HG03064 (cell line): ENCODE measurements around the gene FASN.
A peak's percentile ranks its signal among the peaks of the same experiment; 100 is the strongest.
"Not testable (repeated sequence)": the region's sequence is repeated elsewhere in the genome, so short reads cannot be mapped to it uniquely, and the experiment has no call there.

Experiments
- ATAC-seq: cut with Tn5 transposase; IDR thresholded peaks from one replicate; pipeline ENCODE4 v1.9.1; 2021; ENCODE audit warnings: low read depth; ENCODE audit not compliant: unreplicated experiment

Gene FASN

GRCh38 chr17:82047914-82048570 is 50.0 kb downstream of the FASN start:
- ATAC-seq, result no peak

- no peak for ATAC-seq
Measured at GRCh38 chr17:82047379-82047778, 50.7 kb downstream of the FASN start.

- no peak for ATAC-seq
Measured at GRCh38 chr17:82046903-82047302, 51.1 kb downstream of the FASN start.

- ATAC-seq, result no peak
Measured at GRCh38 chr17:82045936-82046484, 52.0 kb downstream of the FASN start.

- ATAC-seq, result no peak
Measured at GRCh38 chr17:82043507-82043906, 54.5 kb downstream of the FASN start.

GRCh38 chr17:82042649-82043048 is 55.4 kb downstream of the FASN start:
- ATAC-seq, result no peak

GRCh38 chr17:82041144-82041814 is 56.8 kb downstream of the FASN start:
- ATAC-seq, result no peak

GRCh38 chr17:82039695-82040299 is 58.2 kb downstream of the FASN start:
- no peak for ATAC-seq

GRCh38 chr17:82038796-82039409 is 59.1 kb downstream of the FASN start:
- not testable (repeated sequence) for ATAC-seq

GRCh38 chr17:82037889-82038195 is 60.2 kb downstream of the FASN start:
- ATAC-seq, result no peak

GRCh38 chr17:82037092-82037888 is 60.7 kb downstream of the FASN start, which contains the start of gene DCXR:
DCXR (minus strand) TSS chr17:82037697; CDS start chr17:82037682, 15 bp downstream.
- peak; percentile 78 for ATAC-seq

GRCh38 chr17:82036634-82037091 is 61.4 kb downstream of the FASN start:
- no peak for ATAC-seq

GRCh38 chr17:82035956-82036633 is 61.9 kb downstream of the FASN start:
- ATAC-seq, result no peak

GRCh38 chr17:82035488-82035887 is 62.5 kb downstream of the FASN start:
- no peak for ATAC-seq

- no peak for ATAC-seq
Measured at GRCh38 chr17:82034371-82035011, 63.5 kb downstream of the FASN start.

GRCh38 chr17:82033359-82034085 is 64.5 kb downstream of the FASN start:
- ATAC-seq, result no peak

- ATAC-seq, result no peak
Measured at GRCh38 chr17:82031885-82032627, 66.0 kb downstream of the FASN start.

- ATAC-seq, result no peak
Measured at GRCh38 chr17:82031303-82031884, 66.6 kb downstream of the FASN start, which contains the start of gene RAC3. RAC3 (plus strand) TSS chr17:82031678; CDS start chr17:82031762, 84 bp downstream.
